SIG-M5 (cell line): ENCODE results near the gene PITPNM1.
"Not testable (repeated sequence)": the region's sequence is repeated elsewhere in the genome, so short reads cannot be mapped to it uniquely, and the experiment has no call there.

ENCODE experiments used
- DNase-seq: peaks from one replicate; lab custom pipeline; 2025; lab: John Stamatoyannopoulos, UW

PITPNM1 gene

DNA sequence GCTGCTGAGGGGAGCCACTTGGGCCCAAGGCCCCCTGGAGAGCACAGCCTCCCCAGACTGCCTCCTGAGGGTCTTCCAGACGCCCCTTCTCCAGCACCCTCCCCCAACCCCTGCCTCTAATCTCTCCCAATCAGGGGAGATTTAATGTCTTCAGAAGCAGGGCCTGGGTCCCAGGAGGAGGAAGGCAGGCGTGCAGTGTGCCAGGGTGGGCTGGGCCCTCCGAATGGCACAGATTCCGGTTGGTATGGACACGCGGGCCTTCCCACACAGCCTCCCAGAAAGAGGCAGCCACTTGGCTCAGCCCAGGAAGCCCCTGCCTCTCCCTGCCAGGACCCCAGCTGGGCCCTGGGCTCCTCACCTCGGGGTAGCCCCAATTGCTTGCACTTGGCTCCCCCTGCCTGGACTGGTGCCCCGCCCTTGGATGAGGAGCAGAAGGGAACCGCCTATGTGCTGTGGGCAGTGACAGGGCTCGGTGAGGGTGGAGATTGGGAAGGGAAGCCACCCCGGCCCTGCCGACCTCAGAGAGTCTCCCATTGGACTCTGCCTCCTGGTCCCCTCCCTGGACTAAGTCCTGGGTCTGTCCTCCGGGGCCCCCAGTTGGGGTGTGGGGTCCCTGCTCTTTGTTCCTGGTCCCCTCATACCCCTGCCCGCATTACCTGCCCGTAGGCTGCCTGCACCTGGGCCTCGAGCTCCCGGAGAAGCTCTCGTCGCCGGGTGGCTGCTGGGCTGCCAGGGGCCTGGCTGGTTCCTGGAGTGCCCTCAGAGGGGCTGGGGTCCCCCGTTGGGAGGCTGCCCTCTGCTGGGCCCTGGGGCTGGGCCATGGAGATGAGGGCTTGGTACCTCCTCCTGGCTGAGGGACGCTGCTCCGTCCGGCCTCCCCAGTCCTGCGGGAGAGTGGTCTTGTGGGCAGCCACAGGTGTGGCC lies 18.7 kb upstream of the PITPNM1 start:
- no peak for DNase-seq

DNA sequence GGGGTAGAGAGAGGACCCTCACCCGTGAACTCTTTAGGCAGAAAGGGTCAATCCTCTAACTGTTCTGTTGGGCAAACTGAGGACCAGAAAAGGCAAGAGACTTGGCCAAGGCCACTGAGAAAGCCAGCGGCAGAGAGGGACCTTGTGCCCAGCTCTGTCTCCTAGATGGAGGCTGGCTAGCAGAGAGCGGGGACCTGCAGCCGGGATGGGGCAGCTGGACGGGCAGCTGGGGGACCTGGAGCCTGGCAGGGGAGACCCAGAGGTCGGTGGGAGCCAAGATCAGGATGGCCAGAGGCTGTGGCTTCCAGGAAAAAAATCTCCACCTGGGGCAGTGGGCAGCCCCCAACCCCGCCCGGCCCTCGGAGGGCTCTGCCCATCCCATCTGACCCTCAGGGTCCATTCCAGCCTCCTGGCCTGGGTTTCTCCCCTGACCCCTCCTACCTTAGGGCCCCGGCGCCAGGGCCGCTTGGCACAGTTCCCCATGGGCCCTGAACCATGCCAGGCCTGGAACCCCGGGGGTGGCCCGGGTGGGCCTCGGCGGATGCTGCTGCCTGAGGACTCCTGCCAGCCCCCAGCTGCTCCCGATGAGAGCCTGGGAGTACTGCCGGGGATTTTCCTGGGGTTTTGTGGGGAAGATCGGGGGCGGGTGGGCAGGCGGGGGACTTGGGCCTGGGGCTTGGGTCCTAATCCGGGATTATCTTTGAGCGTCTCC lies 17.8 kb upstream of the PITPNM1 start, which contains the start of gene CABP2:
TSS of gene CABP2 (minus strand) at position 603 of the 712 bp plus-strand sequence. CDS start at position 483, 120 bp downstream.
- no peak for DNase-seq

DNA sequence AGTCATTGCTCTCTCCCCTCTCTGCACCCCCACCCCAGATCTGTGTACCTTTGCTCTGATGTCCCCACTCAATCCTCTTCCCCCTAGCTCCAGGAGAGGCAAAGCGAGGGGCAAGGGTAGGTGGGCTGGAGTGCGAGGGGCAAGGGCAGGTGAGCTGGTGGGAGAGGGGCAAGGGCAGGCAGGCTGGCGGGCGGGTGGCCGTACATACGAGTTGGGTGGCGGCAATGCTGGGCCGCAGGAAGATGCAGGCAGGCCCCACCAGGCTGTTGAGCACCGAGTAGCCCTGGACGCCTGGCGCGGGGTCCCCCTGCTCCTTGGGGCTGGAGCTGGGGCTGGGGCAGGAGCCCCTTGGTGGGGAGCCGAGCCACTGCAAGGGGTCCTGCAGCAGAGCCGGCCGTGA lies 17.2 kb upstream of the PITPNM1 start:
- DNase-seq: no peak

DNA sequence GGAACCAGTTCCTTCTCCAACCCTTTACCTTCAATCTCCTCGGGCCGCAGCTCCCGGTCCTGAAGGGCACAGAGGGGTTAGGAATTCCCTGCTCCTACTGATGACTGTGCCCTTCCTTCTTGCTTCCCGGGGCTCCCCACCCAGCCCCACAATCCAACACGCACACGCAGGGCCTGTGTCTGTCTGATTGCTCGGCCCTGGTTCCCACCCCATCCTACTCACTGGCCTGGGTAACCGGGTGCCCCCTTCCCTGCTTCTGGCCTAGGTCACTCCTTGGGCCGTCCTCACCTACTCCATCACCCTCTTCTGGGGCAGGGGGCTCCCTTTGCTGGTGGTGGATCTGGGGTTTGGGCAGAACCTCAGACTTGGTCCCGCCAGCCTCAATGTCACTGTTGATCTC lies 16.8 kb upstream of the PITPNM1 start:
- no peak for DNase-seq

DNA sequence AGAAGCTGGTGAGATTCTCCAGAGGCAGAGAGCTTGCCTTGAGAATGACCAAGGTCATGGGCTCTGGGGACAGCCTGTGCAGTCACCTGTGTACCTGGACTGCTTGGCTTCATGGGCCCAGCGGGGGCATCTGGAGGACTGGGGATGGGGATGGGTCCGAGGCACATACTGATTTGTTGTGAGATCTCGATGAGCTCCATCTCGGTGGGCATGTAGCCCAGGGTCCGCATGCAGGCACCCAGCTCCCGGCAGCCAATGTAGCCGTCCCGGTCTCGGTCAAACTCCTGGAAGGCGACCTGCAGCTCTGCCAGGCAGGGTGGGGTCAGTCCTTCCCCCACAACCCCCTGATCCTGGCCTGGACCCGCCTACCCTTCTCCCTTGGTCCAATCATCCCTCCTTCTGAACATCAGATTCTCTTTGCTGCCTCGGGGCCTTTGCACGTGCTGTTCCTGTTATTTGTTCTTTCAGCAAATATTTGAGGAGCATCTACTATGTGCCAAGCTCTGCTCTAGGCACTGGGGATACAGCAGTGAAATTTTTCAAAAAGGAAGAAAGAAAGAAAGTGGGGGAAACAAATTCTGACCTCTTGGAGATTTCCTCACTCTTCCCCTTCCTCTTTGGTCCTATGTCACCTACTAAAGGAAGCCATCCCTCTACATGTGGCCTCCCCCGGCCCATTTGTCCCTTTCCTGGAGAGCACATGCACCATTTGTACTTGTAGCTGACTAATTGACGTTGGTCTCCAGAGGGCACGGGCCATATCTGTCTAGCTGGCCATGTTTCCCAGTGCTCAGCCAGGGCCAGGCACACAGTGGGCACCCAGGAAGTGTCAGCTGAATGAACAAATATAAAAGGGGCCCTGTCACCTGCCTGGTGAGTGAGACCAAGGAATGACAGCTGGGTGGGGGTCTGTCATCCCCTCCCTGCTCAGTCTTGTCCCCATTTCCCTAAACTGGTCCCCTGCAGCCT lies 16.0 kb upstream of the PITPNM1 start:
- no peak for DNase-seq

DNA sequence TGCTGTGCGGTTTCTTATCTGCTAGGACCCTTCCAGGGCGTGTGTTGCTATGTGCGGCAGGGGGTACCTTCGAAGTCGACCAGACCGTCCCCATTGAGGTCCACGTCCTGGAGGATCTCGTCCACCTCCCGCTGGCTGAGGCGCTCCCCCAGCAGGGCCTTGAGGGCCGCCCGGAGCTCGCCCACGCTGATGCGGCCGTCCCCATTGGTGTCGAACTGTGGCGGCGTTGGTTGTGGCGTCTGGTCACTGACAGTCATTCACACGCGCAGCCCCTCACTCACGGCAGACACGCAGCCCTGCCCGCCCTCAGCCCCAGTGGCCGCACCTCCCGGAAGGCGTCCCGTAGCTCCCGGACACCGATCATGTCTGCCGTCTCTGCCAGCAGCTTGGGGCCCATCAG lies 14.6 kb upstream of the PITPNM1 start:
- no peak for DNase-seq

DNA sequence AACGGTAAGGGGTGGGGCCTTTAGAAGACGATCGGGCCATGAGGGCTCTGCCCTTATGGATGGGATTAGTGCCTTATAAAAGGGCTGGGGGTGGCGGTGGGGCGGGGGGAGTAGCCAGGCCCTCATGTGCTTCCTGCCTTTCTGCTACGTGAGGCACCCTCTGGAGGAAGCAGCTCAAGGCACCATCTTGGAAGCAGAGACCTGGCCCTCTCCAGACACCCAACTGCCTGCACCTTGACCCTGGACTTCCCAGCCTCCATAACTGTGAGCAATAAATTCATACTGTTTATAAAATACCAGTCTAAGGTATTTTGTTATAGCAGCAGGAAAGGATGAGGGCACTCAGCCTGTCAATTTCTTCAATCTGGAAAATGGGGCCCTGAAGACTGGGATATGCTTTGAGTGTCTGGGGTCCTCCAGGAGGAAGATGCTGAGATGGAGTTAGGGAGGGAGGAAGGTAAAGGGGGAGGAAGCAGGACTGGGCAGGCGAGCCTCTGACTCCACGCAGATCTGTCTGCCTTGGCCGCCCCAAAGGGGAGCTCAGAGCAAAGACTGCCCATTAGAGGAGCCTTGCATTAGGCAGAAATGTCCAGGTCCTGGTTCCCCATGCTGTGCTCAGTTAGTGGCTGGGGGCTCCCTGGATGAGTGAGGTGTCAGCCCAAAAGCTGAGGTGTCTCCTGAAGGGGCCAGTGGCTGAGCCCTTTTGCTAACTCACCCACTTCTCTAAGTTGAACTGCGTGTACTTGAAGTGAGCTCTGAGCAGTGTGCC lies 12.8 kb upstream of the PITPNM1 start:
- no peak for DNase-seq

DNA sequence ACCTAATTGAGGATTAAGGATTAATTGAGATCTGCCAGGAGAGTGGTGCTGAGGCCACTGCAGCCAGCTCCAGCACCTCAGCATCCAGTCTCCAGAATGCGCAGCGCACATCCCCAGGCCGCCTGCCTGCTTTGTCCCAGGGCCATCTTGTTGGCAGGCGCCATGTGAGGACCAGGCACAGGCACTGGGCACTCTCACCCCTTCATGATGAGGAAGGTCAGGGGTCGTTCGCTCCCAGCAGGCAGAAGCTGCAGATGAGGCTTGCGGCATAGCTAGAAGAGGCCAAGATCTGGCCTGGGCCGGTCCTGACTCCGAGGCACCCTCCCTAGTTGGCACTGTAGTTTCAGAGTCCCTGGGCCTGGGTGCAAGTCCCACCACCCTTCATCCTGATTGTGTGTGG lies 11.6 kb upstream of the PITPNM1 start:
- no peak for DNase-seq

DNA sequence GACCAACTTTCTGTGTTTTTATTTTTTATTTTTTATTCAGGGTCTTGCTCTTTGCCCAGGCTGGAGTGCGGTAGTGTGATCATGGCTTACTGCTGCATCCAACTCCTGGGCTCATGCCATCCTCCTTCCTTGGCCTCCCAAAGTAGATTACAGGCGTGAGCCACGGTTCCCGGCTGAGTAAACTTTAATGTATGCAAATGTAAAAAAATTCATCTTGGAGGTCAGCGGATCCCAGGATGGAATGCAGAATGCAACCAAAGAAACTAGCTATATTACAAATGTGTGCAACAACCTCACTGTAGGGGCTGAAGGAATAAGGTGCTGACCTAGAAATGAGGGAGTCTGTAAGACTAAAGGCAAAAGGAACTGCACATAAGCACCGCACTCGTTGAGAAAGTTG lies 9.0 kb upstream of the PITPNM1 start:
- DNase-seq: no peak

DNA sequence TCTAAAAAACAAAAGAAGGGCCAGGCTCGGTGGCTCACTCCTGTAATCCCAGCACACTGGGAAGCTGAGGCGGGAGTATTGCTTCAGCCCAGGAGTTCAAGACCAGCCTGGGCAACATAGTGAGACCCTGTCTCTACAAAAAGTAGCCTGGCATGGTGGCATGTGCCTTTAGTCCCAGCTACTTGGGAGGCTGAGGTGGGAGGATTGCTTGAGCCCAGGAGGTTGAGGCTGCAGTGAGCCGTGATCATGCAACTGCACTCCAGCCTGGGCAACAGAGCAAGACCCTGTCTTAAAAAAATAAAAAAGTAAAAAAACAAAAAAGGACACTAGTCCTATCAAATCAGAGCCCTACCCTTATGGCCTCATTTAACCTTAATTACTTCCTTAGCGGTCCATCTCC lies 6.4 kb upstream of the PITPNM1 start:
- DNase-seq: not testable (repeated sequence)

DNA sequence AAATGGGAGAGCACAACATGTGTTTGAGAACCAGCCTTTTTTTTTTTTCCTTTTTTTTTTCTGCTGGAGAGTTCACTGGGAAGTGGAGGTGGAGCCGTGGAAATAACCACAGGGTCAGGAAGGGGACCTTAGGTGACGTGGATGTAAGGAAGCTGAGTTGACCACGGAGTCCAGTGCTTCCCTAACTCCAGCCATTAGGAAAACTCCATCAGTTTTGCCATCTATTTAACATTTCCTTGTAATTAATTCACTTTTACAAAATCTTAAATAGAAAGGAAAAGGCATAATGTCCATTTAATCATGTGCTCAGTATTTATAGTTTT lies 4.8 kb upstream of the PITPNM1 start:
- no peak for DNase-seq

DNA sequence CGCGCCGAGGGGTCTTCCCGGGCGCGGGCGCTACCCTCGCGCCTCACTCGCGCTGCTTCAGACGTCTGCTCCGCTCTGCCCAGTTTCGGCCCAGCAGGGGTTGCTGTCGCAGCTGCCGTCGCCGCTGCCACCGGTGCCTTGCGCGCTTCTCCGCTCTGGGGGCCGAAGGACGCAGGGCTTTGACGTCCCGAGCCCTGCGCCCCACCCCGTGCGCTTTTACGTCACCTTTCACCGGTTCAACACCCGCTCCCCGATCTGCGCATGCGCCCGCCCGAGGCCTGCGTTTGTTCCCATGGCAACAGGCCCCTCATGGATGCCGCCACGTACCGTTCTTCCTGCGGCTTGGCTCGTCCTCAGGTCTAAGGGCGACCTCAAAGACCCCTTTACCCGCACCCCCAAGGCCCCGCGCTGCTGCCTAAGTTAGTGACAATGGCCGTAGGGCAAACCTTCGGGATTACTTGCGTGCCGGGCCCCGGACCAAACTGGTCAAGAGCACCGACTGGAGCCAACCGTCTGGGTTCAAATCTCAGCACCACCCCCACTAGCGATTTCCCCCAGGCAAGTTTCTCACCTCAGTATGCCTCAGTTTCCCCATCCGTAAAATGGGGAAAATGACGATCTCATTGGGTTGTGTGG lies 3.4 kb upstream of the PITPNM1 start:
- DNase-seq: peak; percentile 58

DNA sequence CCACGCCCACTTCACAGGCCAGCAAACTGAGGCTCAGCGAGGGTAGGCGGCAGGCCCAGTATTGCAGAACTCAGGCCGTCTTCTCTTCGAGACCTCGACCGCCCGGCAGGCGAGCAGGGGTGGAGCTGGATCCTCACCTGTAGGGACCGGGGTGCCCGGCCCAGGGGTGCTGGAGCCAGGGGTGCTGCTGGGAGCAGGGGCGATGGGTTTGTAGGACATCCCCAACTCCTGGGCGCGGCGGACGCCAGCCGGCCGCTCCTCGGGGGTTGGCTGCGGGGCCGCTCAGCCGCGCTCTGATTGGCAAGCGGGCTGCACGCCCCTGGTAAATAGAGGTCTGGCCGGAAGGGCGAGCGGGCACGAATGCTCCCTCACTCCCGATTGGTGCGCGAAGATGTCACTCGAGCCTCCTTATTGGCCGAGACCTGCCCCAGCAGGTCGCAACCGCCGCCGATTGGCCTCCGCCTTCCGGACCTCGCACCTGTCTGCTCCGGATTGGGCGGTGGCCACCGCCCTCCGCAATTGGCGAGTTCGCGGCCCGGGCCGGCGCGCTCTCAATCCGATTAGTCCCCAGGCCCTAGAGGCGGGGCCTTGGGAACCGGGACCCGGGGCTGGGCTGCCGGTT lies 2.8 kb upstream of the PITPNM1 start, which contains the start of gene CDK2AP2:
TSS of gene CDK2AP2 (minus strand) at position 299 of the 622 bp plus-strand sequence. CDS start at position 219, 80 bp downstream.
- DNase-seq: peak; percentile 84

DNA sequence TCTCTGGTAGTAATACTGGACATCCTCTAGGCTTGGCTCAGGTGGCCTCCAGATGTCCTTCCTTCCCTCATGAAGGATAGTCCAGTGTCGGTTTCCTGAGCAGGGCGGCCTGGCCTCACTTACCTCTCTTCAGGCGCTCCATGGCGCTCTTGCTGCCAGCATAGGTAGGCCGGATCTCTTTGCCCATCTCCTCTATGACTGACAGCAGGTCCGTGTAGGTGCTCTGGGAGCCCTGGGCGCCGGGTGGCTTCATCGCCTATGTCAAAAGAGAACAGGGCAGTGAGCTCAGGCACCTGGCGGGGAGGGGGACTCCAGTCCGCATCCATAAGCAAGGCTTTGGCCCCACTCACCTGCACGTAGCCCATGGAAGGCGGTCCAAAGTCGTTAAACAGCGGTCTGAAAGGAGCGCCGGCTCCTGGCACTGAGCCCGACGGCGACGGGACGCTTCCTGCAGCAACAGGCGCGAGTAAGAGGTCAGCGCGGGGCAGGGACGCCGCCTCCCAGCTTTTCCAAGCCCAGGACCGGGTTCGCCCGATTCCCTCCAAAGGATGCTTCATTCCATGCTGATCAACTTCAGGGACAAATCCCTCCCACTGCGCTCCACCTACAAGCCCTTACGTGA lies 2.2 kb upstream of the PITPNM1 start:
- no peak for DNase-seq

DNA sequence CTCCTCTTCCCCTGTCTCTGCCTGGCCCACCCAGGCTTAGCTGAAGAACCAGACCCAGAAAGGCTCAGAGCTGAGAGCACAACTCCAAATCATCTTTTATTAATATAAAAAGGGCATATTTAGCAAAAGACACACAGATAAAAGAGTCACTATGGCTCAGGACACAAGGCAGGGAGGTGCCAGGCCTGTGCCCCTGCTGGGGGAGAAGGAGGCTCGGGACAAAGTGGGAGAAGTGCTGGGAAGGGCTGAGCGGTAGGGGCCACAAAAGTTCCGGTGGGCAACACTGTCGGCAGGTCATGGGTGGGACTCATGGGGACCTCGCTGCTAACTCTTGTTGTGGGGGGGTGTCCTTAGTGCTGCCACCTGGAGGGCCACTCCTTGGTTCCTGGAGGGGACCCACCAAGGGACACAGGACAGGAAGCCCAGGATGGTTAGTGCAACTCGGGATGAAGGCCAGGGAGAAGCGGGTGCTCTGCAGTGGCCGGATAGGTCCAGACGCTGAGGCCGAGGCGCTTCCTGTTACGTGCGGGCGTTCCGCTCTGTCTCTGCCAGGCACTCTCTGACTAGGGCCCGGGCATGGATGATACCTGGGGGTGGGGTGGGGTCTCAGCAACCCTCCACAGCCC lies 1.4 kb upstream of the PITPNM1 start:
- DNase-seq: no peak

DNA sequence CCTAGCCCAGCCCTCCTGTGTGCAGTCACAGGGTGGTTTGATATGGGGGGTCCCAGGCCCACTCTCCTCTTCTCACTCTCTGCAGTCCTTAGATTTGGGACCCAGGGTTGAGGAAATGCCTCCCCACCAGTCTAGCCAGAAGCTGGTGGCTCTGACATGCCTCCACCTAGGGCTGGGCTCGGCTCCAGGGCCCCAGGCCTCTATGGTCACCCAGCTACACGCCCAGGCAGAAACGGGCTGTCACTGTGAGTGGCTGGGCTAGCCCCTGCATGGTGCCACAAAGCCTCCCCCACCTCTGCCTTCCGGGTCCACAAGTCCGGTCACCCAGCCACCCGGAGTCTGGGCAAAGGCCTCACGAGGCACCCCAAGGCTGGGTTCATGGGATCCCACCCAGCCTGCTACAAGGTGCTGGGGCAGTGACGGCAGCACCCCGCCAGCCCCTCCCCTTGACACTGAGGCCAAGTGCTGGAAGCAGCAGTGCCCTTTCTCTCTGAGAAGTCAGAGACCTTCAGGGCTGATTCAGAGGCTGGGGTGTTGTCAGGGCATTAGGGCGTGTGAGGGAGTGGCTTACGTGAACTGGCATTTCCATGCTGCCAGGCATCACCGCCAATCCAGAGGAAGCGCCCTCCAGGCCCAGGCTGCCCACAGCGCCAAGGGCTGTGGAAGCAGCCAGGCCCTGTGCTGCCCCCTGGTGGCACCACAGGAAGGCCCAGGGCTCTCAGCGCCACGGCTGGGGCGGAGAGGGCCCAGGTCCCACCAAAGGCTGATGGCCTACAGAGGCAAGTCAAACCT lies 638 bp upstream of the PITPNM1 start:
- peak; percentile 28 for DNase-seq

DNA sequence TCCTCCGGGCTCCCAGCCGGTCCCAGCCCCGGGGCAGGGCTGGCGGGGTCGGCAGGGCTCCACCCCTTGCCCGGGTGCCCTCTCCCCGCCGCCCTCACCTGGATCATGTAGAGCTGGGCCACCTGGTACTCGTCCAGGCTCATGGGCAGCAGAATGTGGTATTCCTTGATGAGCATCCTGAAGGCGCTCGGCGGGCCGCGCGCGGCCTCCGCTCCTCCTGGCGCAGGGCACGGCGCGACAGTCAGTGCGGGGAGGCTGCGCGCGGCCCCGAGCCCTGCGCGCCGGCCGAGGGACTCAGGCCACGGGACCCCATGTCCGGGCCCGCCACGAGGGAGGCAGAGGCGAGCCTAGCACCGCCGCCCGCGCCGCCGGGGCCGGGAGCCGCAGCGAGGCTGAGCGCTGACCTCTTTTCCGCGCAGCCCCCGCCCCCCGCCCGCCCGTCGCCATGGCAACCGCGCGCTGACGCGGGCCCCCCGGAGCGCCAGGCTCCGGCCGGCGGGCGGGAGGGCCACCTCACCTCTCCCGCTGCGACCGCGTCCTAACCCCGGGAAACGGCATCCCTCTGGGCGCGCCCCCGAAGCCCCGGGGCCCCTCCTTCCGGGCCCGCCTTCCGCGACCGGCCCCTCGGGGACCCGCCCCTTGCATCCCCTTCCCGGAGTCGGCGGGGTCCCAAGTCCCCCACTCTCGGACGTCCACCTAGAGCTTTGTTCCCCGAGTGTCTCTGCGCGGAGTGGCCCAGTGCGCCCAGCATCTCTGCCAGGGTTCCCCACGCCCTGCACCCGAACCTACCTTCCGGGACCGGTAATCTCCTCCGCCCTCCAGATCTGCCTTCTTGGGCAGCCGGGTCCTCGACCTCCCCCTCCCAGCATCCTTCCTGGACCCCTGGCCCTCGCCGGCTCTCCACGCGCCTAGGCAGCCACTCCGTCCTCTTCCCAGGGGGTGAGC lies 886 bp downstream of the PITPNM1 start:
- DNase-seq: no peak
